GM12875 (cell line): ENCODE results near the gene RIT2.
"Not testable (repeated sequence)": the region's sequence is repeated elsewhere in the genome, so short reads cannot be mapped to it uniquely, and the experiment has no call there.

ENCODE experiments used
- H3K4me3 ChIP-seq: one replicate; pipeline ENCODE4 v1.5.1; 2011; ENCODE audit warnings: low read depth, low read length, control low read depth
- CTCF ChIP-seq: IDR thresholded peaks from 2 replicates; pipeline ENCODE4 v1.5.1; 2011; ENCODE audit warnings: low read depth, mild to moderate bottlenecking, control low read depth, inconsistent platforms, low read length, moderate library complexity, borderline replicate concordance; ENCODE audit not compliant: insufficient read depth

RIT2 gene

GRCh38 chr18:42814184-42814583 lies 301.3 kb downstream of the RIT2 start:
- no peak overlapping the region for H3K4me3 ChIP-seq
- no peak for TF ChIP-seq CTCF

- no peak for TF ChIP-seq CTCF
These were observed 301.9 kb downstream of the RIT2 start for GRCh38 chr18:42813570-42813969.

GRCh38 chr18:42807887-42808286 lies 307.6 kb downstream of the RIT2 start:
- H3K4me3 ChIP-seq: no peak overlapping the region
- no peak for TF ChIP-seq CTCF

More at GRCh38 chr18:42813570-42813969, 301.9 kb downstream of the RIT2 start:
- H3K4me3 ChIP-seq: no peak overlapping the region

GRCh38 chr18:42801706-42802105 lies 313.8 kb downstream of the RIT2 start:
- no peak for TF ChIP-seq CTCF
- H3K4me3 ChIP-seq: no peak overlapping the region

- no peak overlapping the region for H3K4me3 ChIP-seq
- no peak for TF ChIP-seq CTCF
These were observed 316.8 kb downstream of the RIT2 start for GRCh38 chr18:42798606-42799170.

GRCh38 chr18:42795213-42795789 lies 320.2 kb downstream of the RIT2 start:
- H3K4me3 ChIP-seq: not testable (repeated sequence)

- TF ChIP-seq CTCF: no peak
These were observed 322.8 kb downstream of the RIT2 start for GRCh38 chr18:42792731-42793130.

More at GRCh38 chr18:42792731-42793130, 322.8 kb downstream of the RIT2 start:
- H3K4me3 ChIP-seq: no peak overlapping the region
